GM10266 (cell line): ENCODE data around the gene ANKH.
"Not testable (repeated sequence)": the region's sequence is repeated elsewhere in the genome, so short reads cannot be mapped to it uniquely, and the experiment has no call there.

Source experiments
- DNase-seq: peaks from one replicate; pipeline ENCODE4 v3.0.0; 2012; ENCODE audit errors: extremely low spot score
- TF ChIP-seq, protein P1 (sequence below): IDR thresholded peaks from 2 replicates; pipeline ENCODE4 v1.5.1; 2012; ENCODE audit warnings: mild to moderate bottlenecking, low read depth; ENCODE audit not compliant: control insufficient read depth, insufficient read depth; ENCODE audit errors: missing control alignments

The ANKH gene

DNA sequence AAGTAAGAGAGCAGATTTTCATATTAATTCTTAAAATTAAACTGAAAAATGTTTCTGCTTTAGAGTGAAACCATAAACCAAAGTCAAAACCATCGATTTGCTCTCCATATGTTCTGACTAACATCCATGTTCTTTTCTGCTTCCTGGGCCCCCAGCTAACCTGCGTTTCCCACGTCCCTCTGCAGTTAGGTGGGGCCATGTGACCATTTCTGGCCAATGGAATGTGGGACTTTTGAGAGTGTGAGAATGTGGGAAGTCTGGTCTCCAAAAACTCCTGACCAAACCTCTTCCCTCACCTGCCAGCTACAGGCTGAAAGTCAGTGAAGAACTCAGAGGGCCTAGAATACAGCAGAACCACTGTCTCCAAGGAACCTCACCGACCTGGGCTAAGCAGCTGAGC is 44.9 kb downstream of the ANKH start:
- no peak for DNase-seq
- TF ChIP-seq, protein P1, sequence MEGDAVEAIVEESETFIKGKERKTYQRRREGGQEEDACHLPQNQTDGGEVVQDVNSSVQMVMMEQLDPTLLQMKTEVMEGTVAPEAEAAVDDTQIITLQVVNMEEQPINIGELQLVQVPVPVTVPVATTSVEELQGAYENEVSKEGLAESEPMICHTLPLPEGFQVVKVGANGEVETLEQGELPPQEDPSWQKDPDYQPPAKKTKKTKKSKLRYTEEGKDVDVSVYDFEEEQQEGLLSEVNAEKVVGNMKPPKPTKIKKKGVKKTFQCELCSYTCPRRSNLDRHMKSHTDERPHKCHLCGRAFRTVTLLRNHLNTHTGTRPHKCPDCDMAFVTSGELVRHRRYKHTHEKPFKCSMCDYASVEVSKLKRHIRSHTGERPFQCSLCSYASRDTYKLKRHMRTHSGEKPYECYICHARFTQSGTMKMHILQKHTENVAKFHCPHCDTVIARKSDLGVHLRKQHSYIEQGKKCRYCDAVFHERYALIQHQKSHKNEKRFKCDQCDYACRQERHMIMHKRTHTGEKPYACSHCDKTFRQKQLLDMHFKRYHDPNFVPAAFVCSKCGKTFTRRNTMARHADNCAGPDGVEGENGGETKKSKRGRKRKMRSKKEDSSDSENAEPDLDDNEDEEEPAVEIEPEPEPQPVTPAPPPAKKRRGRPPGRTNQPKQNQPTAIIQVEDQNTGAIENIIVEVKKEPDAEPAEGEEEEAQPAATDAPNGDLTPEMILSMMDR = no peak

DNA sequence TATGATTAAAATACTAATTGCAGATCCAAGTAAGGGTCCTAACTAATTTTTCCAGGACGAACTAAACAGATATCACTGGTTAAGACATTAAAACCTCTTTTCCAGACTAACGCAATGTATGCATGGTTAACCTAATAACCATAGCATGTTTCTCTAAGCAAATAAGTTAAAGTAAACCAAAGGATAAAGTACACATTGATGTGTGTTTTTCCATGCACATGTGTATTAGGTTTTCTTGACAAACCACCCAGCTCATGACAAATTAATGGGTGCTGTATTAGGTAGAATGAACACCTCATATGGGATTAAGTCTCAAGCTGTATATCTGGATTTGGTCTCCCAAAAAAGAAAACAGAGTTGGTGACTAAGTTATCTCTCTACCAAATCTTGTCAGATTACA is 45.6 kb downstream of the ANKH start:
- no peak for DNase-seq
- TF ChIP-seq, protein P1 = no peak

DNA sequence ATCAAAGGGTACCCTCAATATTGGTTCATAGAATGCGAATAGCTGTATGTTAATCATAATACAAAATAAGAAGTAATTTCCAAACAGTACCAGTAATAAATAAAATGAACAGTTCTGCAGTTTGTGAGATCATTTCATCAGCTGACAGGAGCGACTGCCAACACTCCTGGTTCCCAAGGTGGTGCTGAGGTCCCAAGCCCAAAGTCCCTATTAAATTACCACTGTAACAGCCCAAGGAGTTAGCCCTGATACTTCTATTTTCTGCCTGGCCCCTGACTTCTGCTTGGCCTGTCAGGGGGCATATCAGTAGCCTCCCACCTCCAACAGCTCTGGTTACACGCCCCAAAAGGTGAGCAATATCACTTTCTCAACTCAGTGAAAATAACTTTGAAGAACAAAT is 47.1 kb downstream of the ANKH start:
- TF ChIP-seq, protein P1 = no peak
- no peak for DNase-seq

DNA sequence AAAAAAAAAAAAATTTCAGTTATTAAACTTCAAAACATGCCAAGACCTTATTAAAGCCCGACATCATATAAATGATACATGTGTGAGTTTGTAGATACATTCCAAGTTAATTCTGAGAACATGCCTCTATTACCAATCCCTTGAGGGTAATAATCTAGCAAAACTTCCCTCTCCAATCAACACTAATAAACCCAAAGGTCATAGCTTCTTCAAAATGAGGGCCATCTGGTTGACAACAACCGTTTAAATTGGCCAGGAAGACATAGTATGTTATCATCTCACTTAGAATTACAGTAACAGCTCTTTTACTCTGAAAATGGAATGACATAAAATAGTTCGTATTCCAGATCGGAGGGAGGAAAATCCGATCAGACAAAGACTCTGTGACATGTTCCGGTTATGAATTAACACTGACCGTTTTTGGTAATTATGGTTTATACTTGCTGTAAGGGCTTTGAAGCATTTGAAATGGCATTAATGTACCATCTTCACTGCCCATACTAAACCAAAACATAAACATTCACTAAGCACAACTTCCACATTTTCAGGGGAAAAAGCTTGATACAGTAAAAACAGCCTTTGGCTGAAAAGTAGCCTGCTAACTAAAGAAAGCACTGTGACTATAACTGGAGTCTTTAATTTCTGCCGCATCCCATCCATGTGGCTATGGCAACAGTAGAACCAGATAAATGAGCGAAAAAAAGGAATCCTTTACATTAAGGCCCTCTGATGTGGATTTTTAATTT is 50.3 kb downstream of the ANKH start:
- no peak for DNase-seq
- TF ChIP-seq, protein P1 = no peak

DNA sequence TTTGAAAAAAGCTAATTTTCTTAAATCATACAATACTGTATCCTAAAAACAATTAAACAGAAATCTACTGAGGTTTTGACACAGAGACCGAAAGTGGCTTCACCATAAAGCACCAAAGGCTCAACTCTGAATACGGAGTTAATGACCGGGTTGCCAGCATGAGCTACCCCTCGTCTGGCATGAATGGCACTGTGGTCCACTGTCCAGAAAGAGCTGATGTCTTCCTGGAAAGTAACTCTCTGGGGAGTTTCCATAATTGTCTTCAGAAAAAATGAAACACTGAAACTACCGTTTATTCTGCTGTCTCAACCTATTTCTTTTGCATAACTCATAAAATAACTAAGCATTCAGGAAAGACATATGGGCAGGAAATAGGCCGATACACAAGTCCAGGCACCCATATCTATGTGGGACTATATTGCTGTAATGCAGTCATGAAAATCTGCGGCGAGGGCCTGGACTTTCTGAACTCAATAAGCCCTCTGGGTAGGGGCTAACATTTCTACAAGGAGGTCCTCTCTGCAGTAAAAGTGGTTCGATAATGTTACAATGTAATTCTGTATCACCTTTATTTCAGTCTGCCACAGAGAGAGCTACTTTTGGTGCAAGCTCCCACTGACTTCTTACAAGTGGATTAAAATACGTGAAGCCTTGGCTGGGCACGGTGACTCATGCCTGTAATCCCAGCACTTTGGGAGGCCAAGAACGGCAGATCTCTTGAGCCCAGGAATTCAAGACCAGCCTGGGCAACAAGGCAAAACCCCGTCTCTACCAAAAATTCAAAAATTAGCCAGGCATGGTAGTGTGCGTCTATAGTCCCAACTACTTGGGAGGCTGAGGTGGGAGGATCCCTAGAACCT is 52.4 kb downstream of the ANKH start:
- no peak for DNase-seq

DNA sequence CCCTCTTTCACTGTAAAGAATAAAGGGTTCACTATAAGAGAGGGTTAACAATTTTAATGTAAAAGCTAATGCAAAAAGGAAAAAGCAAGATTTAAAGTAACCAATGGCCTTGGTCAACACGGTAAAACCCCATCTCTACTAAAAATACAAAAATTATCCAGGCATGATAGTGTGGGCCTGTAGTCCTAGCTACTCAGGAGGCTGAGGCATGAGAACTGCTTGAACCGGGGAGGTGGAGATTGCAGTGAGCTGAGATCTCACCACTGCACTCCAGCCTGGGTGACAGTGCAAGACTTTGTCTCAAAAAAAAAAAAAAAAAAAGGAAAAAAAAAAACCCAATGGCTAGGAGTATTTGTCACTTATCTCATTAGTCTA is 53.8 kb downstream of the ANKH start:
- DNase-seq = not testable (repeated sequence)

More for the DNA sequence above, 52.4 kb downstream of the ANKH start:
- TF ChIP-seq, protein P1 = no peak

DNA sequence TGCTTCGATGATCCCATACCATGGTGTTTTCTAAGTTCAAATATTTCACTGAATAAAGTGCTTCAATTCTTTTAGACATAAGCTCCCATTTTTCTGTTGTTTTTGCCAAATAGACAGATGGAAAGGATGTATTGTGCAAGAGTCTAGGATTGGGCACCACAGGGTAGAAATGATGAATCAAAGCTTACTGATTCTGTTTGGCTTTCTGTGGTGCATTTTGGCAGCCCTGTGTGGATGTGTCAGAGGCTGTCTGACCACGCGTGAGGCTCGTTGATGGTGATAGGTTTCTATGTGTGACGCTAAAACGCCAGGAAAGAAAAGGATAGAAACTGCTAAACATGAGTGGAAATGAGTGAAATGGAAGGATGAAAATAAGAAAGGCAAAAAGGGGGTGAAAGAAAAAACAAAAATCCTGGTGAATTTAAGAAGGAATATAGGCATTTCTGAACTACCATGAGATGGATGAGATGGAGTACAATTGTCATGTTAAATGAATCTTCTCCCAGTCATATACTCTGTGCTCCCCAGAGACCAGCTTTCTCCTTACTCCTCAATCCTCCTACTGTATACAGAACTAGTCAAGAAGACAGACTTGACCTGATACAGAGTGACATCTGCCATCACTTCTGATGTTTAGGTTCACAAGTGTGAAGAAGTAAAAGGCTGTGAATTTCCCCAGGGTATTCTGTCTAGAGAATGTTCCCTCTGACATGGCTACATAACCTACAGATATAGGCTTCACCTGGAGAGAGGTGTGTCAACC is 54.4 kb downstream of the ANKH start:
- DNase-seq = no peak
- TF ChIP-seq, protein P1 = no peak
